Mesendoderm (in vitro differentiated cells): ENCODE data around the gene GSTA2.
"Not testable (repeated sequence)": the region's sequence is repeated elsewhere in the genome, so short reads cannot be mapped to it uniquely, and the experiment has no call there.

Experiments used
- DNase-seq: peaks from one replicate; pipeline ENCODE4 v3.0.0; 2013
- H2AK5ac ChIP-seq: 2 replicates; pipeline ENCODE4 v1.6.1; 2013; ENCODE audit warnings: low read length, inconsistent platforms
- H2BK120ac ChIP-seq: 2 replicates; pipeline ENCODE4 v1.6.1; 2013; ENCODE audit warnings: low read depth, mild to moderate bottlenecking, low read length, moderate library complexity, mixed read lengths
- H2BK15ac ChIP-seq: replicated peaks from 2 replicates; pipeline ENCODE4 v1.6.1; 2013; ENCODE audit warnings: low read depth, mild to moderate bottlenecking, moderate library complexity
- H2BK5ac ChIP-seq: 2 replicates; pipeline ENCODE4 v1.6.1; 2013; ENCODE audit warnings: low read length, inconsistent platforms
- H3K18ac ChIP-seq: 2 replicates; pipeline ENCODE4 v1.6.1; 2013; ENCODE audit warnings: mild to moderate bottlenecking, low read length, mixed read lengths
- H3K23ac ChIP-seq: one replicate; pipeline ENCODE4 v1.6.1; 2013; ENCODE audit warnings: low read length
- H3K27ac ChIP-seq: 2 replicates; pipeline ENCODE4 v1.5.1; 2013; ENCODE audit warnings: low read depth, mild to moderate bottlenecking, inconsistent platforms, low read length, moderate library complexity
- H3K27me3 ChIP-seq: 2 replicates; pipeline ENCODE4 v1.6.1; 2013; ENCODE audit warnings: low read length, control low read depth, mild to moderate bottlenecking, inconsistent platforms; ENCODE audit not compliant: insufficient read depth, poor library complexity
- H3K36me3 ChIP-seq: 2 replicates; pipeline ENCODE4 v1.6.1; 2013; ENCODE audit warnings: low read length, inconsistent platforms; ENCODE audit not compliant: control insufficient read depth, insufficient read depth
- H3K4ac ChIP-seq: one replicate; pipeline ENCODE4 v1.6.1; 2013; ENCODE audit warnings: low read depth, mild to moderate bottlenecking, low read length, moderate library complexity
- H3K4me1 ChIP-seq: 2 replicates; pipeline ENCODE4 v1.6.1; 2013; ENCODE audit warnings: low read depth, low read length, inconsistent platforms; ENCODE audit not compliant: control insufficient read depth
- H3K4me2 ChIP-seq: 2 replicates; pipeline ENCODE4 v1.6.1; 2013; ENCODE audit warnings: low read length
- H3K4me3 ChIP-seq: 2 replicates; pipeline ENCODE4 v1.5.1; 2013; ENCODE audit warnings: mild to moderate bottlenecking, low read length
- H3K56ac ChIP-seq: one replicate; pipeline ENCODE4 v1.6.1; 2013; ENCODE audit warnings: low read length
- H3K79me1 ChIP-seq: 2 replicates; pipeline ENCODE4 v1.6.1; 2013; ENCODE audit warnings: low read length, inconsistent platforms
- H3K79me2 ChIP-seq: 2 replicates; pipeline ENCODE4 v1.6.1; 2013; ENCODE audit warnings: mild to moderate bottlenecking, low read length; ENCODE audit not compliant: control insufficient read depth, insufficient read depth
- H3K9ac ChIP-seq: 2 replicates; pipeline ENCODE4 v1.6.1; 2013; ENCODE audit warnings: low read length, inconsistent platforms
- H4K5ac ChIP-seq: one replicate; pipeline ENCODE4 v1.6.1; 2013; ENCODE audit warnings: low read length
- H4K8ac ChIP-seq: one replicate; pipeline ENCODE4 v1.6.1; 2013; ENCODE audit warnings: low read depth, mild to moderate bottlenecking, control low read depth, low read length, moderate library complexity
- WGBS: extraction: QIAGEN DNeasy Blood & Tissue Kit; methylation state at CpG from one replicate; pipeline ENCODE4 v1.1.7; 2013; ENCODE audit warnings: low lambda C conversion rate, missing lambda C conversion rate; ENCODE audit not compliant: insufficient coverage; ENCODE audit errors: extremely low coverage; 5-methylcytosine and 5-hydroxymethylcytosine counted together

Gene GSTA2

GRCh38 chr6:52712136-52712535, 51.1 kb downstream of the GSTA2 start:
- Histone ChIP-seq H3K4me1 (no peaks in the 10 kb centered on the region), H3K27me3 (no peaks in the 10 kb centered on the region), H3K9ac (no peak overlapping the region), H2BK5ac (no peak overlapping the region), H3K56ac (no peak overlapping the region), H3K18ac (no peak overlapping the region), H4K5ac (no peak overlapping the region), H3K27ac (no peak overlapping the region), H2BK15ac (no peak overlapping the region), H4K8ac (no peak overlapping the region), H2BK120ac (no peak overlapping the region), H3K4me3 (no peak overlapping the region), H3K79me2 (no peaks in the 10 kb centered on the region), H3K23ac (no peak overlapping the region), H3K79me1 (no peaks in the 10 kb centered on the region), H3K4me2 (no peak overlapping the region), H3K4ac (no peak overlapping the region), H3K36me3 (no peaks in the 10 kb centered on the region), H2AK5ac (no peak overlapping the region)
- WGBS: no CpG with 5 or more reads among the region's 2 CpGs
- no peak for DNase-seq

- no peak overlapping the region for H3K23ac ChIP-seq
- no peak overlapping the region for H2BK120ac ChIP-seq
- no peak overlapping the region for H3K9ac ChIP-seq
- H3K27me3 ChIP-seq: no peaks in the 10 kb centered on the region
- no peak overlapping the region for H4K5ac ChIP-seq
- H3K79me1 ChIP-seq: no peaks in the 10 kb centered on the region
- no peaks in the 10 kb centered on the region for H3K36me3 ChIP-seq
- no peaks in the 10 kb centered on the region for H3K79me2 ChIP-seq
- DNase-seq: no peak
- H2BK5ac ChIP-seq: no peak overlapping the region
- no peak overlapping the region for H2AK5ac ChIP-seq
- H3K4me2 ChIP-seq: no peak overlapping the region
- no CpG with 5 or more reads among the region's 3 CpGs for WGBS
- H4K8ac ChIP-seq: no peak overlapping the region
- H3K56ac ChIP-seq: no peak overlapping the region
- no peaks in the 10 kb centered on the region for H3K4me1 ChIP-seq
- no peak overlapping the region for H3K4ac ChIP-seq
- no peak overlapping the region for H3K27ac ChIP-seq
- no peak overlapping the region for H2BK15ac ChIP-seq
- H3K4me3 ChIP-seq: no peak overlapping the region
- H3K18ac ChIP-seq: no peak overlapping the region
These were observed 55.2 kb downstream of the GSTA2 start for GRCh38 chr6:52707963-52708680.

- WGBS: no CpG with 5 or more reads among the region's 3 CpGs
- Histone ChIP-seq H3K4me3 (no peak overlapping the region), H3K4me1 (no peaks in the 10 kb centered on the region), H3K18ac (no peak overlapping the region), H2BK5ac (no peak overlapping the region), H3K4me2 (no peak overlapping the region), H3K79me1 (no peaks in the 10 kb centered on the region), H3K23ac (no peak overlapping the region), H2BK120ac (no peak overlapping the region), H3K79me2 (no peaks in the 10 kb centered on the region), H4K5ac (no peak overlapping the region), H3K27ac (no peak overlapping the region), H2BK15ac (no peak overlapping the region), H2AK5ac (no peak overlapping the region), H3K27me3 (no peaks in the 10 kb centered on the region), H3K56ac (no peak overlapping the region), H3K4ac (no peak overlapping the region), H3K9ac (no peak overlapping the region), H4K8ac (no peak overlapping the region), H3K36me3 (no peaks in the 10 kb centered on the region)
- no peak for DNase-seq
These were observed 57.3 kb downstream of the GSTA2 start for GRCh38 chr6:52706001-52706400.

DNA sequence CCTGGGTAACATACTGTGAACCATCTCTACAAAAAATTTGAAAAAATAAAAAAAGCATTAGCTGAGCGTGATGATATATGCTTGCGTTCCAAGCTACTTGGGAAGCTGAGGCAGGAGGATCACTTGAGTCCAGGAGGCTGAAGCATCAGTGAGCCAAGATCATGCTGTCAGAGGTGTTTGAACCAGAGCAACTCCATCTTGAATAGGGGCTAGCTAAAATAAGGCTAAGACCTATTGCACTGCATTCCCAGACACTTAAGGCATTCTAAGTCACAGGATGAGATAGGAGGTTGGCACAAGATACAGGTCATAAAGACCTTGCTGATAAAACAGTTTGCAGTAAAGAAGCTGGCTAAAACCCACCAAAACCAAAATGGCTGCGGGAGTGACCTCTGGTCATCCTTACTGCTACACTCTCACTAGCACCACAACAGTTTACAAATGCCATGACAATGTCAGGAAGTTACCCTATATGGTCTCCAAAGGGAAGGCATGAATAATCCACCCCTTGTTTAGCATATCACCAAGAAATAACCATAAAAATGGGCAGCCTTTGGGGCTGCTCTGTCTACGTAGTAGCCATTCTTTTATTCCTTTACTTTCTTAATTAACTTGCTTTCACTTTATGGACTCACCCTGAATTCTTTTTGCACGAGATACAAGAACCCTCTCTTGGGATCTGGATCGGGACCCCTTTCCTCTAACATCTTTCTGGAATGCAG, 58.3 kb downstream of the GSTA2 start:
- H3K4me1 ChIP-seq, H2BK5ac ChIP-seq, H2BK15ac ChIP-seq, H4K5ac ChIP-seq, H3K4me3 ChIP-seq, H2AK5ac ChIP-seq, H4K8ac ChIP-seq, H3K23ac ChIP-seq, H3K27ac ChIP-seq, H3K79me2 ChIP-seq, H3K79me1 ChIP-seq, H3K27me3 ChIP-seq, H3K4me2 ChIP-seq, H2BK120ac ChIP-seq, H3K9ac ChIP-seq, H3K36me3 ChIP-seq, H3K4ac ChIP-seq, H3K18ac ChIP-seq, DNase-seq, H3K56ac ChIP-seq: not testable (repeated sequence)
- WGBS: no CpG with 5 or more reads among the region's 6 CpGs

DNA sequence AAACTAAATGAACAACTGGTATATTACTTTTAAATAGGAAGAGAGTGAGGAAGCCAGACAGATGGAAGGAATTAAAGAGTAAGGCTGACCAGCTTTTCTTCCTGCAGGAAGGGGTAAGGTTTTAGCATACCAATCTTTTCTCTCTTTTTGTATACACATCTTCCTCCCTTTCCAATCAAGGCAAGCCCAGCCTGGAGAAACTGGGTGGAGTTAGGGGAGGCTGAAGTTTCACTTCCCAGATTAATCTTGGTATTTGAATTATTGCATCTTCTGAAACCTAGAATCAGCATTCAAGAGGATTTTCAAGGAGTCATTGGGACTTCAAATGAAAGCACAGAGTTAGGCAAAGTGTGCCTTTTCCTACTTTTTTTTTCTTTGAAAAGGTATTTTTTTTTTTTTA, 59.2 kb downstream of the GSTA2 start:
- H3K23ac ChIP-seq: no peak overlapping the region
- no peak overlapping the region for H2BK5ac ChIP-seq
- H3K4me2 ChIP-seq: no peak overlapping the region
- H3K36me3 ChIP-seq: no peaks in the 10 kb centered on the region
- no peaks in the 10 kb centered on the region for H3K27me3 ChIP-seq
- H2BK15ac ChIP-seq: no peak overlapping the region
- H2AK5ac ChIP-seq: no peak overlapping the region
- no peak overlapping the region for H4K8ac ChIP-seq
- no peak overlapping the region for H3K18ac ChIP-seq
- no peak overlapping the region for H3K27ac ChIP-seq
- no peak overlapping the region for H2BK120ac ChIP-seq
- no peaks in the 10 kb centered on the region for H3K79me2 ChIP-seq
- no peaks in the 10 kb centered on the region for H3K4me1 ChIP-seq
- H3K4me3 ChIP-seq: no peak overlapping the region
- no peaks in the 10 kb centered on the region for H3K79me1 ChIP-seq
- no peak overlapping the region for H3K56ac ChIP-seq
- no peak overlapping the region for H3K4ac ChIP-seq
- H4K5ac ChIP-seq: no peak overlapping the region
- no peak for DNase-seq
- H3K9ac ChIP-seq: no peak overlapping the region
